H1 (cell line): Measurements from ENCODE around the gene MYL6. TPM values are rescaled to one million over a fixed set of nuclear protein-coding genes. Genes with fewer than 3 reads are reported as not detected.

Experiments used
- CTCF ChIA-PET: fragments of 300-600 bp; sonication (Branson Sonifier 250); formaldehyde crosslinking; loops from one replicate; lab custom pipeline; 2021; ENCODE audit not compliant: partially characterized antibody; lab: Charles Lee
- POLR2A ChIA-PET: fragments of 300-600 bp; sonication (Branson Sonifier 250); formaldehyde crosslinking; loops from one replicate; lab custom pipeline; 2021; ENCODE audit warnings: inconsistent platforms; ENCODE audit not compliant: partially characterized antibody; lab: Charles Lee
- DNase-seq, 2 experiments: peaks; one replicate each; pipeline versions ENCODE4 v3.0.0 to v3.0.0-alpha.2; 2010 to 2022; ENCODE audit warnings: low spot score in 2 of 2, low read depth in 1 of 2, mixed read lengths in 1 of 2
- FAIRE-seq: peaks from 2 replicates; lab custom pipeline; 2011; peaks lifted over from hg19 to GRCh38; lab: Jason Lieb, UNC
- H2AFZ ChIP-seq: 2 replicates; pipeline ENCODE4 v1.8.1; 2012; ENCODE audit warnings: low read length, inconsistent platforms
- H2AK5ac ChIP-seq: 2 replicates; pipeline ENCODE4 v1.6.1; 2013; ENCODE audit warnings: low read depth, low read length
- H2BK120ac ChIP-seq: replicated peaks from 2 replicates; pipeline ENCODE3; 2013; ENCODE audit warnings: low read depth, low read length, inconsistent platforms
- H2BK12ac ChIP-seq: 2 replicates; pipeline ENCODE4 v1.6.1; 2013; ENCODE audit warnings: low read depth, low read length
- H2BK15ac ChIP-seq: 2 replicates; pipeline ENCODE4 v1.6.1; 2013; ENCODE audit warnings: low read length
- H2BK20ac ChIP-seq: 2 replicates; pipeline ENCODE4 v1.6.1; 2013; ENCODE audit warnings: low read length
- H2BK5ac ChIP-seq: 2 replicates; pipeline ENCODE4 v1.6.1; 2013; ENCODE audit warnings: low read depth, low read length
- H3K14ac ChIP-seq: 2 replicates; pipeline ENCODE4 v1.6.1; 2013; ENCODE audit warnings: inconsistent platforms; ENCODE audit not compliant: insufficient read length
- H3K18ac ChIP-seq: 2 replicates; pipeline ENCODE4 v1.6.1; 2013; ENCODE audit warnings: low read length; ENCODE audit errors: extremely low read depth
- H3K23ac ChIP-seq: 2 replicates; pipeline ENCODE4 v1.6.1; 2013; ENCODE audit warnings: inconsistent platforms; ENCODE audit not compliant: insufficient read length
- H3K23me2 ChIP-seq: 2 replicates; pipeline ENCODE4 v1.6.1; 2013; ENCODE audit warnings: low read depth, low read length
- H3K27ac ChIP-seq: 2 replicates; pipeline ENCODE4 v1.6.1; 2011; ENCODE audit warnings: low read depth, low read length, inconsistent platforms
- H3K27me3 ChIP-seq, 4 experiments: replicated peaks in 1 of 4; 1 replicate in 1 of 4; 2 replicates in 3 of 4; pipeline versions ENCODE4 v1.6.1 to v1.8.1; 2011 to 2013; ENCODE audit warnings: low read length in 3 of 4, mild to moderate bottlenecking in 3 of 4, inconsistent platforms in 2 of 4, mixed read lengths in 2 of 4, moderate library complexity in 1 of 4; ENCODE audit not compliant: control insufficient read depth in 3 of 4, insufficient read depth in 3 of 4; ENCODE audit errors: extremely low read depth in 1 of 4
- H3K36me3 ChIP-seq, 4 experiments: 2 replicates each; pipeline versions ENCODE4 v1.6.1 to v1.8.1; 2011 to 2013; ENCODE audit warnings: mild to moderate bottlenecking in 4 of 4, low read length in 3 of 4, moderate library complexity in 2 of 4, control low read depth in 1 of 4, inconsistent platforms in 1 of 4; ENCODE audit not compliant: insufficient read depth in 4 of 4, control insufficient read depth in 2 of 4
- H3K4ac ChIP-seq: replicated peaks from 2 replicates; pipeline ENCODE3; 2013; ENCODE audit warnings: low read length, low read depth, mixed read lengths, inconsistent platforms; ENCODE audit not compliant: insufficient read length
- H3K4me1 ChIP-seq, 4 experiments: replicated peaks in 1 of 4; 1 replicate in 1 of 4; 2 replicates in 3 of 4; pipeline versions ENCODE4 v1.6.1 to v1.8.1; 2011 to 2013; ENCODE audit warnings: low read length in 3 of 4, inconsistent platforms in 2 of 4, mixed read lengths in 1 of 4; ENCODE audit not compliant: insufficient read depth in 4 of 4, control insufficient read depth in 3 of 4
- H3K4me2 ChIP-seq, 2 experiments: 2 replicates each; pipeline versions ENCODE4 v1.6.1 to v1.8.1; 2011 to 2013; ENCODE audit warnings: low read depth in 2 of 2, low read length in 2 of 2, control low read depth in 1 of 2, inconsistent platforms in 1 of 2, mild to moderate bottlenecking in 1 of 2; ENCODE audit not compliant: insufficient read depth in 1 of 2
- H3K4me3 ChIP-seq, 4 experiments: fragments of 200-600, 300-600 bp in 1 of 4; sonication (generic), shearing (Covaris generic), sonication (Bioruptor Twin) in 1 of 4; 2 replicates each; pipeline versions ENCODE4 v1.5.1 to v1.8.1; 2011 to 2016; ENCODE audit warnings: low read length in 4 of 4, low read depth in 3 of 4, control low read depth in 2 of 4, inconsistent platforms in 2 of 4, mild to moderate bottlenecking in 2 of 4, mixed read lengths in 1 of 4, moderate library complexity in 1 of 4; ENCODE audit not compliant: insufficient read depth in 2 of 4; ENCODE audit errors: extremely low read depth in 1 of 4
- H3K56ac ChIP-seq: replicated peaks from 2 replicates; pipeline ENCODE3; 2013; ENCODE audit warnings: low read depth, mild to moderate bottlenecking, mixed read lengths, low read length, inconsistent platforms; ENCODE audit not compliant: insufficient read length
- H3K79me1 ChIP-seq: 2 replicates; pipeline ENCODE4 v1.6.1; 2013; ENCODE audit warnings: low read depth, low read length, control low read depth
- H3K79me2 ChIP-seq, 2 experiments: 2 replicates each; pipeline versions ENCODE4 v1.6.1 to v1.8.1; 2012 to 2013; ENCODE audit warnings: low read length in 2 of 2, mild to moderate bottlenecking in 2 of 2, inconsistent platforms in 1 of 2; ENCODE audit not compliant: insufficient read depth in 2 of 2, control insufficient read depth in 1 of 2
- H3K9ac ChIP-seq, 4 experiments: replicated peaks in 1 of 4; 1 replicate in 1 of 4; 2 replicates in 3 of 4; pipeline versions ENCODE4 v1.6.1 to v1.8.1; 2011 to 2013; ENCODE audit warnings: low read depth in 3 of 4, low read length in 3 of 4, control low read depth in 2 of 4, mild to moderate bottlenecking in 2 of 4, moderate library complexity in 2 of 4, inconsistent platforms in 1 of 4; ENCODE audit errors: extremely low read depth in 1 of 4
- H3K9me3 ChIP-seq, 2 experiments: 2 replicates each; pipeline versions ENCODE4 v1.6.1 to v1.8.1; 2012 to 2013; ENCODE audit warnings: mild to moderate bottlenecking in 2 of 2, moderate library complexity in 2 of 2, control low read depth in 1 of 2, inconsistent platforms in 1 of 2, low read depth in 1 of 2, low read length in 1 of 2, mixed read lengths in 1 of 2; ENCODE audit not compliant: insufficient read depth in 2 of 2
- H4K20me1 ChIP-seq, 2 experiments: replicated peaks in 1 of 2; 2 replicates each; pipeline versions ENCODE3 to v1.8.1; 2011 to 2013; ENCODE audit warnings: inconsistent platforms in 2 of 2, low read length in 2 of 2, mild to moderate bottlenecking in 1 of 2; ENCODE audit not compliant: insufficient read depth in 2 of 2, control insufficient read depth in 1 of 2
- H4K5ac ChIP-seq: 2 replicates; pipeline ENCODE4 v1.6.1; 2013; ENCODE audit warnings: low read length, low read depth, mixed read lengths, inconsistent platforms; ENCODE audit not compliant: insufficient read length
- H4K8ac ChIP-seq: 2 replicates; pipeline ENCODE4 v1.8.0; 2013; ENCODE audit warnings: mild to moderate bottlenecking, moderate library complexity, low read length, inconsistent platforms; ENCODE audit not compliant: insufficient read depth; ENCODE audit errors: extremely low read depth
- H4K91ac ChIP-seq: replicated peaks from 2 replicates; pipeline ENCODE3; 2013; ENCODE audit warnings: low read length, mixed read lengths, inconsistent platforms; ENCODE audit not compliant: insufficient read length
- BACH1 ChIP-seq: IDR thresholded peaks from 2 replicates; pipeline ENCODE4 v1.6.1; 2012; ENCODE audit warnings: low read length, improper control_type of control experiment
- BCL11A ChIP-seq, 2 experiments: IDR thresholded peaks; one replicate each; pipeline ENCODE4 v1.6.1; 2011; ENCODE audit warnings: low read depth in 2 of 2, low read length in 2 of 2, mild to moderate bottlenecking in 2 of 2
- BRCA1 ChIP-seq: IDR thresholded peaks from 2 replicates; pipeline ENCODE4 v1.6.1; 2012; ENCODE audit warnings: low read depth, low read length, improper control_type of control experiment
- CHD2 ChIP-seq: IDR thresholded peaks from 2 replicates; pipeline ENCODE4 v1.6.1; 2012; ENCODE audit warnings: low read length, improper control_type of control experiment
- EZH2 ChIP-seq: fragments of 200-600 bp; sonication (generic); IDR thresholded peaks from 2 replicates; pipeline ENCODE4 v1.7.1; 2012; ENCODE audit warnings: low read depth, mild to moderate bottlenecking, moderate library complexity, low read length, inconsistent platforms; ENCODE audit not compliant: severe bottlenecking
- KDM1A ChIP-seq: fragments of 200-600, 300-600 bp; sonication (generic); IDR thresholded peaks from 2 replicates; pipeline ENCODE4 v1.7.1; 2016; ENCODE audit warnings: mild to moderate bottlenecking, low read length, borderline replicate concordance
- NRF1 ChIP-seq: IDR thresholded peaks from 2 replicates; pipeline ENCODE4 v1.6.1; 2011; ENCODE audit warnings: mild to moderate bottlenecking, low read depth, low read length, improper control_type of control experiment
- PHF8 ChIP-seq: fragments of 200-600 bp; sonication (generic); conservative IDR thresholded peaks from 2 replicates; pipeline ENCODE4 v1.7.1; 2012; ENCODE audit warnings: low read depth, mild to moderate bottlenecking, inconsistent platforms, low read length, moderate library complexity
- POU5F1 ChIP-seq: IDR thresholded peaks from 2 replicates; pipeline ENCODE4 v1.6.1; 2011; ENCODE audit warnings: low read depth, mild to moderate bottlenecking, low read length, moderate library complexity
- USF2 ChIP-seq: IDR thresholded peaks from 2 replicates; pipeline ENCODE4 v1.6.1; 2011; ENCODE audit warnings: low read length, improper control_type of control experiment
- WGBS, 2 experiments: shearing (Covaris generic) in 1 of 2; methylation state at CpG; one replicate each; pipeline versions ENCODE4 v1.1.6 to v1.1.7; 2013 to 2015; ENCODE audit warnings: low lambda C conversion rate in 2 of 2, mixed read lengths in 2 of 2, inconsistent platforms in 1 of 2, low coverage in 1 of 2, missing lambda C conversion rate in 1 of 2; ENCODE audit not compliant: insufficient replicate concordance in 2 of 2, insufficient coverage in 1 of 2, insufficient read length in 1 of 2; ENCODE audit errors: extremely low coverage in 1 of 2, missing lambda C conversion rate in 1 of 2; 5-methylcytosine and 5-hydroxymethylcytosine counted together
- polyA plus RNA-seq, 7 experiments: library from polyadenylated mRNA; depleted of rRNA in 3 of 7; stranded (reverse) in 5 of 7; unstranded in 2 of 7; fragments of >200 nt in 5 of 7; fragments of 200-250 nt in 2 of 7; gene quantifications; 1 replicate in 5 of 7; 2 replicates in 1 of 7; 4 replicates in 1 of 7; pipeline versions ENCODE4 v1.2.1 to v1.2.3, GENCODE V29; 2011 to 2013; ENCODE audit warnings: missing spikeins in 2 of 7, mixed read lengths in 2 of 7
- total RNA-seq: library from RNA; stranded (reverse); fragmentation: NEBNext Ultra II Directional; extraction: Animal tissue kit (Norgen Biotek cat#: 25700); gene quantifications from 2 replicates; pipeline ENCODE4 v1.2.1, GENCODE V29; 2021

MYL6 gene
- total and polyA plus RNA-seq, 2 of the 8 experiments (the other 6 are each of a cell fraction or from before 2014, with no cell fraction given): 1,130 to 2,279 TPM

- CTCF ChIA-PET: interaction anchor here (0.6 to 3.9 kb wide), 9 partner anchors 9 to 1069 kb away, joined by 3 to 22 read pairs (median 5); partner anchors contain the start of genes ERBB3, ESYT1 and ZC3H10
- no peak overlapping the region for H3K4ac ChIP-seq
- no peak overlapping the region for H2AFZ ChIP-seq
- no peak overlapping the region for H3K18ac ChIP-seq
- peaks cover under 1 to 9% (median 2%) of the 10 kb centered on the region in 4 experiments; a peak in 6 of 8 replicates for H3K36me3 ChIP-seq
- no peak overlapping the region for H3K4me2 ChIP-seq
- H3K79me2 ChIP-seq: peaks cover 0 to 6% of the 10 kb centered on the region in 2 experiments; a peak in 1 of 4 replicates
- no peak overlapping the region for H4K5ac ChIP-seq
- no peaks in the 10 kb centered on the region for H4K20me1 ChIP-seq
- H4K91ac ChIP-seq: no peak overlapping the region
- H2BK120ac ChIP-seq: no peak overlapping the region
- H3K23me2 ChIP-seq: peaks cover 5% of the 10 kb centered on the region
- TF ChIP-seq KDM1A (no peak), POU5F1 (no peak), NRF1 (no peak), USF2 (no peak), BACH1 (no peak), BRCA1 (no peak), EZH2 (no peak), CHD2 (no peak), PHF8 (no peak), BCL11A (IDR thresholded peaks at IDR 0.05; ENCODE audit: low read depth in 2 of 2, low read length in 2 of 2) (no peak)
- H2BK20ac ChIP-seq: no peak overlapping the region
- DNase-seq (no peak), FAIRE-seq (no peak)
- H4K8ac ChIP-seq: no peak overlapping the region
- H3K4me3 ChIP-seq: no peak overlapping the region
- no peak overlapping the region for H2AK5ac ChIP-seq
- POLR2A ChIA-PET: interaction anchor here (0.8 to 5.9 kb wide), 9 partner anchors 7 to 86 kb away, joined by 3 to 43 read pairs (median 7); partner anchors contain the start of genes ESYT1, RPL41 and ZC3H10
- H3K9ac ChIP-seq: no peak overlapping the region
- H3K23ac ChIP-seq: no peak overlapping the region
- no peak overlapping the region for H2BK15ac ChIP-seq
- H3K14ac ChIP-seq: no peak overlapping the region
- no peak overlapping the region for H3K27ac ChIP-seq
- no peaks in the 10 kb centered on the region for H3K79me1 ChIP-seq
- no peak overlapping the region for H3K56ac ChIP-seq
- WGBS, 2 experiments: 85% methylated on average over 3 of the region's 3 CpGs; no CpG with 5 or more reads in 1 of the 2 experiments
- no peaks in the 10 kb centered on the region; a peak in 1 of 7 replicates for H3K27me3 ChIP-seq
- H2BK5ac ChIP-seq: no peak overlapping the region
- no peaks in the 10 kb centered on the region for H3K9me3 ChIP-seq
- peaks cover 0 to 10% (median 8%) of the 10 kb centered on the region in 4 experiments; a peak in 5 of 7 replicates for H3K4me1 ChIP-seq
- H2BK12ac ChIP-seq: no peak overlapping the region
Observed at GRCh38 chr12:56150563-56150962, 7.6 kb upstream of the MYL6 start.
